ENCODE results near the gene RASGRF2.

Gene RASGRF2

DNA sequence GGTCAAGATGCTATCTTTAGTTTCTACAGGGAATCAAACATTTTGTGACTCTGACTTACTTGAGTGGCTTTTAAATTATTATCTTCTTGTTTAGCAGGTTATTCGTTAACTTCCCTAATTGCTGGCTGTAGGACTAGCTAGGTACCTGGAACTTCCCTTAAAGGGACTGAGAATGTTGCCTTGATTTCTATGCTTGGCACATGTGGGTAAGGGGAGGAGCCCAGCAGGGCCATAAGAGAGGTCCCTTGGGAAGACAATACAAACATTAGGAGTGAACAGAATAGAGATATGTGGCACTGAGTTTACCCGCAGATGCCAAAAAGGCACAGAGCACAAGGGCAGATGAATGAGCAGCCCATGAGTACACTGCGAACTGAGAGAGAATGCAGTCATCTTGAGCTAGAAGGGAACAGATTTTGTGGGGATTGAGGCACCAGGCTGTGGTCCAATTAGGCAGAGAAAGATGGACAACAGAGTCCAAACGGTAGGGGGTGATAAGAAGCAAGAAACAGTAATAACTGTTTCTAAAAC, 282.8 kb downstream of the RASGRF2 start:
- Histone ChIP-seq H3K4me1 (ENCODE audit: insufficient read depth, low read length, poor library complexity, severe bottlenecking) (no peaks in the 10 kb centered on the region), H3K36me3 (ENCODE audit: insufficient read depth, low read length) (no peaks in the 10 kb centered on the region), H3K9me3 (ENCODE audit: insufficient read depth, low read depth, low read length) (no peaks in the 10 kb centered on the region), H3F3A (ENCODE audit: low read depth) (no peaks in the 10 kb centered on the region), H2AFZ (ENCODE audit: low read length) (no peak overlapping the region), H4K20me1 (ENCODE audit: insufficient read depth, low read length, poor library complexity, severe bottlenecking) (no peaks in the 10 kb centered on the region), H3K27me3 (ENCODE audit: insufficient read depth, low read length, poor library complexity, severe bottlenecking) (no peaks in the 10 kb centered on the region), H3K79me2 (ENCODE audit: insufficient read depth, low read length) (no peaks in the 10 kb centered on the region), H3K4me3 (ENCODE audit: low read length, poor library complexity, severe bottlenecking) (no peak overlapping the region), H3K9me2 (replicated peaks; ENCODE audit: low read depth, low read length) (no peaks in the 10 kb centered on the region), H3K9ac (ENCODE audit: low read depth, low read length, poor library complexity, severe bottlenecking) (no peak overlapping the region), H3K4me2 (ENCODE audit: low read depth, low read length, poor library complexity, severe bottlenecking) (no peak overlapping the region)
- TF ChIP-seq EZH2phosphoT487 (IDR thresholded peaks at IDR 0.05; ENCODE audit: borderline replicate concordance): no peak
- TF ChIP-seq, protein P1, sequence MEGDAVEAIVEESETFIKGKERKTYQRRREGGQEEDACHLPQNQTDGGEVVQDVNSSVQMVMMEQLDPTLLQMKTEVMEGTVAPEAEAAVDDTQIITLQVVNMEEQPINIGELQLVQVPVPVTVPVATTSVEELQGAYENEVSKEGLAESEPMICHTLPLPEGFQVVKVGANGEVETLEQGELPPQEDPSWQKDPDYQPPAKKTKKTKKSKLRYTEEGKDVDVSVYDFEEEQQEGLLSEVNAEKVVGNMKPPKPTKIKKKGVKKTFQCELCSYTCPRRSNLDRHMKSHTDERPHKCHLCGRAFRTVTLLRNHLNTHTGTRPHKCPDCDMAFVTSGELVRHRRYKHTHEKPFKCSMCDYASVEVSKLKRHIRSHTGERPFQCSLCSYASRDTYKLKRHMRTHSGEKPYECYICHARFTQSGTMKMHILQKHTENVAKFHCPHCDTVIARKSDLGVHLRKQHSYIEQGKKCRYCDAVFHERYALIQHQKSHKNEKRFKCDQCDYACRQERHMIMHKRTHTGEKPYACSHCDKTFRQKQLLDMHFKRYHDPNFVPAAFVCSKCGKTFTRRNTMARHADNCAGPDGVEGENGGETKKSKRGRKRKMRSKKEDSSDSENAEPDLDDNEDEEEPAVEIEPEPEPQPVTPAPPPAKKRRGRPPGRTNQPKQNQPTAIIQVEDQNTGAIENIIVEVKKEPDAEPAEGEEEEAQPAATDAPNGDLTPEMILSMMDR (conservative IDR thresholded peaks at IDR 0.05; ENCODE audit: low read length): no peak

DNA sequence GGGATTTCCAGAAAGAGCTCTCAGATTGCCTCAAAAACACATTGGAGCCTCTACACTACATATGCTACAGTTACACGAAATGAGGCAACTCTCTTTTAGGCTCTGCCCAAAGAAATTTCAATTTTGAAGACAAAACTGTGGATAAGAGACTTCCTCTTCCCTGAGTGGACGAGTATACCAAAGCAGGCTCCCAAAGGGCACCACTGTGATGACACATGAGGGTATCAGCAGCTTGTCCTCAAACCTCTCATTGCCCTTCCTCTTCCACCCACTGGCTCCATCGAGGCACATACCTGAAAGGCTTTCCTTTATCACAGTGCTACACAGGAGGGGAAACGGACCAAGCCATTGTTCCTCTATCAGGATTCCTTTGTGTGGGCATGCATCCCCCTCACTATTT, 284.3 kb downstream of the RASGRF2 start:
- TF ChIP-seq, protein P1 (conservative IDR thresholded peaks at IDR 0.05; ENCODE audit: low read length): no peak
- no peak for TF ChIP-seq EZH2phosphoT487 (IDR thresholded peaks at IDR 0.05; ENCODE audit: borderline replicate concordance)
- no peaks in the 10 kb centered on the region for H4K20me1 ChIP-seq (ENCODE audit: insufficient read depth, low read length, poor library complexity, severe bottlenecking)
- no peaks in the 10 kb centered on the region for H3F3A ChIP-seq (ENCODE audit: low read depth)

DNA sequence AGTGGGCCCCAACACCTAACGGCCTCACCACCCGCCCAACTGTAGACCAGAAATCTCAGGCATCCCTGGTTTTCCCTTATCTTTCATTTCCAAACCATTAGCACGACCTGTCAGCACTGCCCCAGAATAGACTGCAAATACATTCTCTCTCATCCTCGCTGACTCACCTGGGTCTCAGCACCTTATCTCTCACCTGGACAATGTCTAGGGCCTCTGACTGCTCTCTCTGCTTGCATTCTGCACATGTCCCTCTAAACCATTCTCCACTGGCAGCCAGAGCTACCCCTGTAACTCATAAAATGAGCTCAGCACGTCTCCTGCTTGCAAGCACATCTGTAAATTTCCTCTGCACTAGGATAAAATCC, 285.7 kb downstream of the RASGRF2 start:
- TF ChIP-seq EZH2phosphoT487 (IDR thresholded peaks at IDR 0.05; ENCODE audit: borderline replicate concordance): no peak
- TF ChIP-seq, protein P1 (conservative IDR thresholded peaks at IDR 0.05; ENCODE audit: low read length): no peak
- H2AFZ ChIP-seq (ENCODE audit: low read length): no peak overlapping the region
- H3K9me2 ChIP-seq (replicated peaks; ENCODE audit: low read depth, low read length): no peaks in the 10 kb centered on the region
- H3K9ac ChIP-seq (ENCODE audit: low read depth, low read length, poor library complexity, severe bottlenecking): no peak overlapping the region
- H3K79me2 ChIP-seq (ENCODE audit: insufficient read depth, low read length): no peaks in the 10 kb centered on the region
- H3K4me2 ChIP-seq (ENCODE audit: low read depth, low read length, poor library complexity, severe bottlenecking): no peak overlapping the region
- no peaks in the 10 kb centered on the region for H3F3A ChIP-seq (ENCODE audit: low read depth)
- H3K9me3 ChIP-seq (ENCODE audit: insufficient read depth, low read depth, low read length): no peaks in the 10 kb centered on the region
- no peaks in the 10 kb centered on the region for H3K27me3 ChIP-seq (ENCODE audit: insufficient read depth, low read length, poor library complexity, severe bottlenecking)
- H3K4me3 ChIP-seq (ENCODE audit: low read length, poor library complexity, severe bottlenecking): no peak overlapping the region
- H3K4me1 ChIP-seq (ENCODE audit: insufficient read depth, low read length, poor library complexity, severe bottlenecking): no peaks in the 10 kb centered on the region
- no peaks in the 10 kb centered on the region for H4K20me1 ChIP-seq (ENCODE audit: insufficient read depth, low read length, poor library complexity, severe bottlenecking)
- H3K36me3 ChIP-seq (ENCODE audit: insufficient read depth, low read length): peaks cover 9% of the 10 kb centered on the region

More for the DNA sequence above, 284.3 kb downstream of the RASGRF2 start:
- Histone ChIP-seq H3K27me3 (ENCODE audit: insufficient read depth, low read length, poor library complexity, severe bottlenecking) (no peaks in the 10 kb centered on the region), H3K79me2 (ENCODE audit: insufficient read depth, low read length) (no peaks in the 10 kb centered on the region), H3K9me3 (ENCODE audit: insufficient read depth, low read depth, low read length) (no peaks in the 10 kb centered on the region), H3K9me2 (replicated peaks; ENCODE audit: low read depth, low read length) (no peaks in the 10 kb centered on the region), H3K36me3 (ENCODE audit: insufficient read depth, low read length) (no peaks in the 10 kb centered on the region), H3K4me2 (ENCODE audit: low read depth, low read length, poor library complexity, severe bottlenecking) (no peak overlapping the region), H3K4me1 (ENCODE audit: insufficient read depth, low read length, poor library complexity, severe bottlenecking) (no peaks in the 10 kb centered on the region), H2AFZ (ENCODE audit: low read length) (no peak overlapping the region), H3K4me3 (ENCODE audit: low read length, poor library complexity, severe bottlenecking) (no peak overlapping the region), H3K9ac (ENCODE audit: low read depth, low read length, poor library complexity, severe bottlenecking) (no peak overlapping the region)

Data from Loucy (cell line).